Mesothelial cell of epicardium (in vitro differentiated cells): ENCODE measurements around the gene DKC1. TPM values are rescaled to one million over a fixed set of nuclear protein-coding genes. Genes with fewer than 3 reads are reported as not detected.

Source experiments
- DNase-seq, 2 experiments: peaks; one replicate each; pipeline ENCODE4 v3.0.0; 2021; ENCODE audit warnings: low spot score in 2 of 2; ENCODE audit not compliant: unreplicated experiment in 2 of 2
- H3K27ac Mint-ChIP-seq: 2 replicates; pipeline ENCODE4 v1.8.0; 2021; ENCODE audit warnings: mixed read lengths
- H3K27me3 Mint-ChIP-seq: 2 replicates; pipeline ENCODE4 v1.8.0; 2021; ENCODE audit warnings: low read depth, mixed read lengths
- H3K36me3 Mint-ChIP-seq: 2 replicates; pipeline ENCODE4 v1.8.0; 2021; ENCODE audit warnings: mixed read lengths
- H3K4me1 Mint-ChIP-seq: 2 replicates; pipeline ENCODE4 v1.8.0; 2021; ENCODE audit warnings: mixed read lengths
- H3K4me3 Mint-ChIP-seq: 2 replicates; pipeline ENCODE4 v1.8.0; 2021; ENCODE audit warnings: mild to moderate bottlenecking, moderate library complexity, mixed read lengths
- H3K9me3 Mint-ChIP-seq: 2 replicates; pipeline ENCODE4 v1.8.0; 2021; ENCODE audit warnings: mixed read lengths
- total RNA-seq: library from RNA; stranded (reverse); gene quantifications from 3 replicates; pipeline ENCODE4 v1.2.1, GENCODE V29; 2021
- TF ChIP-seq, protein P1 (sequence below): fragments of 200-600 bp; sonication (generic); IDR thresholded peaks from one replicate; pipeline ENCODE4 v1.5.0; 2021; ENCODE audit warnings: antibody characterized with exemption; ENCODE audit not compliant: unreplicated experiment

Gene DKC1
- total RNA-seq, 1 donor from 2014 or later: 64.2 TPM

DNA sequence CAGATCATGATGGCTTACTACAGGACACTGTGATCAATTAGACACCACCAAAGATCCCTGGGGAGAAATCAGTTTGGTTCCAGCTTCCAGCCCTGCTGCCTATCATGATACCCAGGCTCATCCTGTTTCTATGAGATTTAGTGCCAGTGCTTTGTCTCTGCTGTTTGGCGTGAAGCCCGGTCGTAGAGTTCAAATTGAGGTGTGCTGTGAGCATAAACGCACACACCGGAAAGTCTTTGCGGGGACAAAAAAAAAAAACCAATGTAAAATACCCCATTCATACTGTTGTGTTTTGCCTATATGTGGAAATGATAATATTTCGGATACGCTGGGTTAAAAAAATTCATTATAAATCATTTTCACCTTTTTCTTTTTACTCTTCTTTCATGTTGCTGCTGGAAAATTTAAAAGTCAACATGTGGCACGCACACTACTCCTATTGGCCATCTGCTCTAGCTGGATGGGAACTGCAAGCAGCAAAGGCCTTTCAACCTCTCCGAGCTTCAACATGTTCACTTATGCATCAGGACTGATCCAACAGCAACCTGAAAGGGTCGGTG lies 607 bp upstream of the DKC1 start:
- Mint-ChIP-seq H3K27ac (peak overlapping the region; percentile 95), H3K4me1 (peaks cover 12% of the 10 kb centered on the region), H3K27me3 (no peaks in the 10 kb centered on the region), H3K36me3 (peaks cover 7% of the 10 kb centered on the region), H3K4me3 (peak overlapping the region; percentile 82), H3K9me3 (peaks cover 11% of the 10 kb centered on the region)
- no peak for DNase-seq
- TF ChIP-seq, protein P1, sequence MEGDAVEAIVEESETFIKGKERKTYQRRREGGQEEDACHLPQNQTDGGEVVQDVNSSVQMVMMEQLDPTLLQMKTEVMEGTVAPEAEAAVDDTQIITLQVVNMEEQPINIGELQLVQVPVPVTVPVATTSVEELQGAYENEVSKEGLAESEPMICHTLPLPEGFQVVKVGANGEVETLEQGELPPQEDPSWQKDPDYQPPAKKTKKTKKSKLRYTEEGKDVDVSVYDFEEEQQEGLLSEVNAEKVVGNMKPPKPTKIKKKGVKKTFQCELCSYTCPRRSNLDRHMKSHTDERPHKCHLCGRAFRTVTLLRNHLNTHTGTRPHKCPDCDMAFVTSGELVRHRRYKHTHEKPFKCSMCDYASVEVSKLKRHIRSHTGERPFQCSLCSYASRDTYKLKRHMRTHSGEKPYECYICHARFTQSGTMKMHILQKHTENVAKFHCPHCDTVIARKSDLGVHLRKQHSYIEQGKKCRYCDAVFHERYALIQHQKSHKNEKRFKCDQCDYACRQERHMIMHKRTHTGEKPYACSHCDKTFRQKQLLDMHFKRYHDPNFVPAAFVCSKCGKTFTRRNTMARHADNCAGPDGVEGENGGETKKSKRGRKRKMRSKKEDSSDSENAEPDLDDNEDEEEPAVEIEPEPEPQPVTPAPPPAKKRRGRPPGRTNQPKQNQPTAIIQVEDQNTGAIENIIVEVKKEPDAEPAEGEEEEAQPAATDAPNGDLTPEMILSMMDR: no peak

DNA sequence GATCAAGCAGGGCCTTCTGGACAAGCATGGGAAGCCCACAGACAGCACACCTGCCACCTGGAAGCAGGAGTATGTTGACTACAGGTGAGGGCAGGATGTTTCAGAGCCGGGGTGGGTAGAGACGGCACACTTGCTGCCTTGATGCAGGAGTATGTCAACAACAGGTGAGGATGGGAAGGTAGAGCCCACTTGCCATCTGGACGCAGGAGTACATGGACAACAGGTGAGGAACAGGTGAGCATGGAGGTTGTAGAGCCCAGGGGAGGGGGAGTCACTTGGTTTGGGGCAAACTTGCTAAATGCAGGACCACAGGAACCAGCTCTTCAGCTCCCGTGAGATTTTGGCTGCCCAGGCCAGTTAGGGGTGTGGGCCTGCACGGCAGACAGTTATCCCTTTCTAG lies 12.0 kb downstream of the DKC1 start:
- DNase-seq: no peak
- Mint-ChIP-seq H3K36me3 (peaks cover 57% of the 10 kb centered on the region), H3K27ac (no peak overlapping the region), H3K27me3 (no peaks in the 10 kb centered on the region), H3K4me3 (no peak overlapping the region), H3K9me3 (peaks cover 42% of the 10 kb centered on the region), H3K4me1 (no peaks in the 10 kb centered on the region)
- TF ChIP-seq, protein P1: no peak

DNA sequence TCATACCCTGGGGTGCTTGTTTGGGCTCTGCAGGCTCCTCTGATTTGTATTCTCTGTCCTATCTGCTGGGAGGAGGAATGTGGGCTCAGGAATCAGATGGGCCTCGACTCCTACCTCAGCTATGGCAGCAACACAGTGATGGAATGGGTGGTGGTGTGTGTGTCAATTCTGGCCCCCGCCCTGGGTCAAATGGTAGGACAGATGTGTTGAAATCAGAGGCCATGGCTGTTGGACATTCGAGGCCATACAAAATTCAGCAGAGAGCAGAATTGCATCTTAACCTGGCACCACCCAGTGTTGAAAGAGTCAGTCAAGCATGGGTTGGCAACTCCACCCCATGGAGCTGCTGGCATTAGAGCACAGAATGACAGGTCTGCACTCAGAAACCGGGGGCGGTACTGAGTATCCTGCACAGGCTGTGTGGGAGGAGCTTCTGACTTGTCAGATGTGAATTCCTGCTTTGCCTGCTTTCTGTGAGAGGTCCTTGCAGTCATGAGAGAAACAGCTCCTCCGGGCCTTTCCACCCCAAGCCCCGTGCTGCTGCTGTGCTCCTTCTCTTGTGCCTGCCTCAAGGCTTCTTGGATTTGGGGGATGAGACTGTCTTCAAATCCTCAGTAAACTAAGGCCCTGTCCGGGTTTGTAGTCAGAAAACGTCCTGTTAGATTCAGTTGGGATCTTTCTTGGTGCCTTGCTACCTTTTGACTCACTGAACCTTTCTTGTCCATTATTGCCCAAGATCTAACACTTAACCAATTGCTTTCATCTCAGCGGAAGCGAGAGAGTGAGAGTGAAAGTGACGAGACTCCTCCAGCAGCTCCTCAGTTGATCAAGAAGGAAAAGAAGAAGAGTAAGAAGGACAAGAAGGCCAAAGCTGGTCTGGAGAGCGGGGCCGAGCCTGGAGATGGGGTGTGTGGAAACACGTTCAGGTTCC lies 13.0 kb downstream of the DKC1 start:
- DNase-seq: no peak
- Mint-ChIP-seq H3K36me3 (peaks cover 51% of the 10 kb centered on the region), H3K27me3 (no peaks in the 10 kb centered on the region), H3K9me3 (peaks cover 40% of the 10 kb centered on the region), H3K27ac (no peak overlapping the region), H3K4me3 (no peak overlapping the region), H3K4me1 (no peaks in the 10 kb centered on the region)
- TF ChIP-seq, protein P1: no peak

DNA sequence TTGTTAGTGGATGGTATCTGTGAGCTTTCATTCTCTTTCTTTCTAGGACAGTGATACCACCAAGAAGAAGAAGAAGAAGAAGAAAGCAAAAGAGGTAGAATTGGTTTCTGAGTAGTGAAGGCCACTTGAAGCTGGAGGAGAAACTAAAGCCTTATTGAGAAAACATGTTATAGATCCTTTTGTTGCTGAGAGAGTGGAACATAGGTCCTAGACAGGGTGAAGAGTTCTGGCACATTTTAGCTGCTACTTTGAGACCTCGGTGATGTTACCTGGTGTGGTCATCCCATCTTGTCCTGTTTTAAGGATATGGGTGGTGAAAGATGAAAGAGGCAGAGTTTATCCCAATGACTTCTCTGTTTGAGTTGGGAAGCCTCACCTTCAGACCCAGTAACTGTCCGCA lies 14.1 kb downstream of the DKC1 start:
- no peak for DNase-seq
- Mint-ChIP-seq H3K4me3 (no peak overlapping the region), H3K36me3 (peaks cover 41% of the 10 kb centered on the region), H3K27ac (no peak overlapping the region), H3K9me3 (peaks cover 29% of the 10 kb centered on the region), H3K27me3 (no peaks in the 10 kb centered on the region), H3K4me1 (no peaks in the 10 kb centered on the region)
- TF ChIP-seq, protein P1: no peak

DNA sequence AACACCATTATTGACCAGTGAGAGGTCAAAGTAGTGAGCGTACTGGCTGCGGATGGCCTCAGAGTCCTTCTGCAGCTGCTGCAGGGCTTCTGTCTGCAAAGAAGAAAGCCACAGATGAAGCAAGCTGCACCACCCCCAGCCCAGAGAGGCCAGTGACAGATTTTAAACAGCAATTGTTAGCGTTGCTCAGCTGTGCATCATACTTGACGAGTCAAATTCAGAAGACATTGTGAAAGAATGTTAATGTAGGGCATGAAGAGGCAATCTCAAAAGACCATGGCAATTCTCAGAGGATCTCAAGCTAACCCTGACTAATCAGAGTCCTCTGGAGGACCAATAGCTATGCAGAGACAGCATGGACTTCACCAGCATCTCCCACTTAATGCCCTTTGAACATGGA lies 16.6 kb downstream of the DKC1 start:
- TF ChIP-seq, protein P1: no peak
- Mint-ChIP-seq H3K36me3 (peaks cover 25% of the 10 kb centered on the region), H3K9me3 (peaks cover 17% of the 10 kb centered on the region), H3K4me3 (no peak overlapping the region), H3K27me3 (no peaks in the 10 kb centered on the region), H3K4me1 (no peaks in the 10 kb centered on the region), H3K27ac (no peak overlapping the region)
- DNase-seq: no peak
